ENCODE results near the gene SPINK4.

The SPINK4 gene

DNA sequence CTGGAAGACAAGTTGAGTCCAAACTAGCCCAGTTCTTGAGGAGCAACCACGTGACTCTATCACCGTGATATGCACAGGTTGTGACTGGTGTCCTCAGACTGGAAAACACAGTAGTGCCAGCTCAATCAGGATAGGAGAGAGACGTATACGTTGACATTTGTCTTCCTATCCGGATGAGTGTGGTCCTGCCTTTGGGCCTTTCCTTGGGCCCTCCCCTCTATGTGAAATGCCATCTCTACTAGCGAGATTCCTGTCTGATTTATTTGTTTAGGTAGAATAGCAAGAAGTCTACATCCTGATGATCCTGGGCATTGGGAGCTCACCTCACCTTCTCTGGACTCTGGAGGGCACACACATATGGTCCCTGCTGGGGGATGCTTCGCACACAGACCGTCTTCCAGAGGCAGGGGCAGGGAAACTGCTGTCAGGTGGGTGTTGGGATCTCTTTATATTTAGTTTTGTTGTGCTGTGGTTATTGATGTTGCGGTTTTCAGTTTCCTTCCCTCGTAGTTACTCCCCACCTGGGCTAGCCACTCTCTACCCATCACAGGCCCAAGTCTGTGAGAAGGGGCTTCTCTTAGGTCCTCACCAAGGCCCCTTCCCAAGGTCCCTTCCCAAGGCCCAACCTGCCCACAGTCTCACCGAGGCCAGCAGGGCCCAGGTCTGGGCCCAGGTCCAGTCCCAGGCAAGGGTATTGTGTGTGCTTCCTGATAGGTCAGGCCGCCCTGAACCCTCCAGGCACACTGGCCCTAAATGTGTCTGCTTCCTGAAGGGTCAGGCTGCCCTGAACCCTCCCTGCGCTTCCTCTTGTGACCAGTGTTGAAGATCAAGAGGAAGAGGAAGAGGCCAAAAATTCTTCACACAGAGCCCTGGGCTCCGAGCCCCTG, 19.0 kb upstream of the SPINK4 start:
- no peak overlapping the region for H3K4me3 ChIP-seq (ENCODE audit: low read length)
- H3K4me1 ChIP-seq (ENCODE audit: control insufficient read depth, insufficient read depth, low read length), result peaks cover 9% of the 10 kb centered on the region
- no peak overlapping the region for H3K9ac ChIP-seq (ENCODE audit: low read length)
- no peaks in the 10 kb centered on the region for H3K27me3 ChIP-seq (ENCODE audit: control insufficient read depth, insufficient read depth, low read length)
- H3K36me3 ChIP-seq (ENCODE audit: control insufficient read depth, insufficient read depth, low read length), result no peaks in the 10 kb centered on the region
- H3K9me3 ChIP-seq (ENCODE audit: control insufficient read depth, low read length), result no peaks in the 10 kb centered on the region

DNA sequence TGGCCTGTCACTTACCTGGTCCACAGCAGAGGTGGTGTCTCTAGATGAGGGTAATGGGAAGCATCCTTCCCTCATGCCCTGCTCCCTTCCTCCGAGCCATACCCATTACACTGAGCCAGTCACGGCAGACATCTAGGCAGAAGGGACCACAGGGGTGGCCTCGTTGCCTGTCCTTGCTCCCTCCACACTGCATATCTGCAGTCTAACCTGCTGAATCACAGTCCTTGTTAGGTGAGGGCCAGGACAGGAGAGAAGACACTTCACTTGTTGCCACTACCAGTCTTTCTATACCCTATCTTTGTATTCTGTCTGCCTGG, 18.4 kb upstream of the SPINK4 start:
- no peak overlapping the region for H3K4me3 ChIP-seq (ENCODE audit: low read length)
- H3K9ac ChIP-seq (ENCODE audit: low read length), result no peak overlapping the region
- peaks cover 9% of the 10 kb centered on the region for H3K4me1 ChIP-seq (ENCODE audit: control insufficient read depth, insufficient read depth, low read length)
- no peaks in the 10 kb centered on the region for H3K9me3 ChIP-seq (ENCODE audit: control insufficient read depth, low read length)
- no peaks in the 10 kb centered on the region for H3K36me3 ChIP-seq (ENCODE audit: control insufficient read depth, insufficient read depth, low read length)
- H3K27me3 ChIP-seq (ENCODE audit: control insufficient read depth, insufficient read depth, low read length), result no peaks in the 10 kb centered on the region

DNA sequence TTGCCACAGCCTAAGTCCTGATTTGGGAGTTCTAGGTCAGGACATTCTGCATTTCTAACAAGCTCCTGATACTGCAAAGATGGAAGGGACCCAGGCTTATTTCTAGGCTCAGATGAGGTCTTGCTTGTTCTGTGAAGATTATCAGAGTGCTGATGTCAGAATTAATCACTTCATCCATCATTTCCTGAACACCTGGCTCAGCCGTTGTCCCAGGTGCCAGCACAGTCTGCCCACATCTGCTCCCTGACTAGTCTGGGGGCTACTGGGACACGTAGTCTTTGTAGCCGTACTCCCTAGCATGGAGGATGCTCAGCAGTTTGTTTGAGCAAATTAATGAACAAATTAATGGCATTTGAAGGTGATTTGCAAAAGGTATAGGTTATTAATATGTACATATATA, 17.9 kb upstream of the SPINK4 start:
- H3K36me3 ChIP-seq (ENCODE audit: control insufficient read depth, insufficient read depth, low read length), result no peaks in the 10 kb centered on the region
- H3K27me3 ChIP-seq (ENCODE audit: control insufficient read depth, insufficient read depth, low read length), result no peaks in the 10 kb centered on the region
- no peak overlapping the region for H3K4me3 ChIP-seq (ENCODE audit: low read length)
- no peaks in the 10 kb centered on the region for H3K9me3 ChIP-seq (ENCODE audit: control insufficient read depth, low read length)
- no peak overlapping the region for H3K9ac ChIP-seq (ENCODE audit: low read length)
- peaks cover 9% of the 10 kb centered on the region for H3K4me1 ChIP-seq (ENCODE audit: control insufficient read depth, insufficient read depth, low read length)

GRCh38 chr9:33223696-33224095, 16.3 kb upstream of the SPINK4 start:
- Histone ChIP-seq H3K36me3 (ENCODE audit: control insufficient read depth, insufficient read depth, low read length) (no peaks in the 10 kb centered on the region), H3K9ac (ENCODE audit: low read length) (no peak overlapping the region), H3K4me1 (ENCODE audit: control insufficient read depth, insufficient read depth, low read length) (peaks cover 15% of the 10 kb centered on the region), H3K4me3 (ENCODE audit: low read length) (no peak overlapping the region), H3K27me3 (ENCODE audit: control insufficient read depth, insufficient read depth, low read length) (no peaks in the 10 kb centered on the region), H3K9me3 (ENCODE audit: control insufficient read depth, low read length) (no peaks in the 10 kb centered on the region)

- peaks cover 33% of the 10 kb centered on the region for H3K4me1 ChIP-seq (ENCODE audit: control insufficient read depth, insufficient read depth, low read length)
- no peak overlapping the region for H3K9ac ChIP-seq (ENCODE audit: low read length)
- no peaks in the 10 kb centered on the region for H3K27me3 ChIP-seq (ENCODE audit: control insufficient read depth, insufficient read depth, low read length)
These were observed 14.4 kb upstream of the SPINK4 start for GRCh38 chr9:33225319-33226147.

DNA sequence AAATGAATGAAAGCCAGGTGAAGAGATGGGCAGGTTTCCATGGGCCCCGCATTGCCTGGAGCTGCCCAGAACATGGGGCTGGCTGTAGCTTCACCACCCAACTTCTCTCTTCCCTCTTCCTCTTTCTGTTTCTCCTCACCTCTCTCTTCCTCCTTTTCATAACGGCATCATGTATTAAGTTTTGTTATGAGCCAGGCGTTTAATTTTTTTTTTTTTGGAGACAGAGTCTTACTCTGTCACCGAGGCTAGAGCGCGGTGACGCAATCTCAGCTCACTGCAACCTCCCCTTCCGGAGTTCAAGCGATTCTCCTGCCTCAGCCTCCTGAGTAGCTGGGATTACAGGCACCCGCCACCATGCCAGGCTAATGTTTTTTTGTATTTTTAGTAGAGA, 13.0 kb upstream of the SPINK4 start:
- H3K4me1 ChIP-seq (ENCODE audit: control insufficient read depth, insufficient read depth, low read length), result peaks cover 40% of the 10 kb centered on the region
- H3K27me3 ChIP-seq (ENCODE audit: control insufficient read depth, insufficient read depth, low read length), result no peaks in the 10 kb centered on the region
- H3K36me3 ChIP-seq (ENCODE audit: control insufficient read depth, insufficient read depth, low read length), result no peaks in the 10 kb centered on the region
- H3K9ac ChIP-seq (ENCODE audit: low read length), result no peak overlapping the region
- no peaks in the 10 kb centered on the region for H3K9me3 ChIP-seq (ENCODE audit: control insufficient read depth, low read length)
- H3K4me3 ChIP-seq (ENCODE audit: low read length), result no peak overlapping the region

More at GRCh38 chr9:33225319-33226147, 14.4 kb upstream of the SPINK4 start:
- no peaks in the 10 kb centered on the region for H3K9me3 ChIP-seq (ENCODE audit: control insufficient read depth, low read length)
- H3K4me3 ChIP-seq (ENCODE audit: low read length), result no peak overlapping the region
- no peaks in the 10 kb centered on the region for H3K36me3 ChIP-seq (ENCODE audit: control insufficient read depth, insufficient read depth, low read length)

GRCh38 chr9:33227741-33228140, 12.2 kb upstream of the SPINK4 start:
- Histone ChIP-seq H3K4me3 (ENCODE audit: low read length) (no peak overlapping the region), H3K9ac (ENCODE audit: low read length) (no peak overlapping the region), H3K36me3 (ENCODE audit: control insufficient read depth, insufficient read depth, low read length) (no peaks in the 10 kb centered on the region), H3K27me3 (ENCODE audit: control insufficient read depth, insufficient read depth, low read length) (no peaks in the 10 kb centered on the region), H3K4me1 (ENCODE audit: control insufficient read depth, insufficient read depth, low read length) (peaks cover 46% of the 10 kb centered on the region), H3K9me3 (ENCODE audit: control insufficient read depth, low read length) (no peaks in the 10 kb centered on the region)

- Histone ChIP-seq H3K4me1 (ENCODE audit: control insufficient read depth, insufficient read depth, low read length) (peaks cover 55% of the 10 kb centered on the region), H3K27me3 (ENCODE audit: control insufficient read depth, insufficient read depth, low read length) (no peaks in the 10 kb centered on the region), H3K36me3 (ENCODE audit: control insufficient read depth, insufficient read depth, low read length) (no peaks in the 10 kb centered on the region), H3K9me3 (ENCODE audit: control insufficient read depth, low read length) (no peaks in the 10 kb centered on the region), H3K4me3 (ENCODE audit: low read length) (no peak overlapping the region), H3K9ac (ENCODE audit: low read length) (peak overlapping the region; percentile 64)
These were observed 11.4 kb upstream of the SPINK4 start for GRCh38 chr9:33228606-33229005.

- no peaks in the 10 kb centered on the region for H3K9me3 ChIP-seq (ENCODE audit: control insufficient read depth, low read length)
- no peaks in the 10 kb centered on the region for H3K27me3 ChIP-seq (ENCODE audit: control insufficient read depth, insufficient read depth, low read length)
- peak overlapping the region; percentile 64 for H3K9ac ChIP-seq (ENCODE audit: low read length)
- no peak overlapping the region for H3K4me3 ChIP-seq (ENCODE audit: low read length)
- H3K4me1 ChIP-seq (ENCODE audit: control insufficient read depth, insufficient read depth, low read length), result peaks cover 64% of the 10 kb centered on the region
- H3K36me3 ChIP-seq (ENCODE audit: control insufficient read depth, insufficient read depth, low read length), result no peaks in the 10 kb centered on the region
These were observed 10.4 kb upstream of the SPINK4 start for GRCh38 chr9:33229359-33230114.

DNA sequence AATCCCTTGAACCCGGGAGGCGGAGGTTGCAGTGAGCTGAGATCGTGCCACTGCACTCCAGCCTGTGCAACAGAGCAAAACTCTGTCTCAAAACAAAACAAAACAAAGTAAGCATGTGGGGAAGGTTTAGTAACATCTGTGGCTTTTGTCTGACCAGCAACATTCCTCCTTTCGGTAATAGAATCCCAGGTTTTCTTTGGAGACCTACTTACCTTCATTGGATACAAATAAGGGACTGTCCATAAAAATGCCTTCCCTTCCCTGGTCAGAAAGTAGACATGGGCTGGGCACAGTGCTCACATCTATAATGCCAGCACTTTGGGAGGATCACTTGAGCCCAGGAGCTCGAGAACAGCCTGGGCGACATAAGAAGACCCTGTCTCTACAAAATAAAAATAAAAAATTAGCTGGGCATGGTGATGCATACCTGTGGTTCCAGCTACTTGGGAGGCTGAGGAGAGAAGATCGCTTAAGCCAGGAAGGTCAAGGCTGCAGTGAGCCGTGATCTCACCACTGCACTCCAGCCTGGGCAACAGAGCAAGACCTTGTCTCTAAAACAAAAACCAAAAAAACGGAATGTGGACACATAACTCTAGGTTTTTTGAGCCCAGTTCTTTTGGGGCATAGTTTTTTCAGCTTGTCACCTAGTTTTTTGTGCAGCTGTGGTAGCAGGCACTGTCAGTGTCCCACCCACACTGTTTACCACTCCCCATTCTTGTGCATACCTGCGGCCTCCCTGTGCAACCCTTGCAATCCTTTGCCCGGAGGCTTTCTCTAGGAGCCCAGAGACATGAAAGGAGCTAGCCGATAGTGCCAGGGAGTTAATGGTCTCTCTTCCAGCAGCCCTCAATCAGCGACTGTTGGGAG, 9.0 kb upstream of the SPINK4 start:
- Histone ChIP-seq H3K9ac (ENCODE audit: low read length) (no peak overlapping the region), H3K9me3 (ENCODE audit: control insufficient read depth, low read length) (no peaks in the 10 kb centered on the region), H3K27me3 (ENCODE audit: control insufficient read depth, insufficient read depth, low read length) (no peaks in the 10 kb centered on the region), H3K4me1 (ENCODE audit: control insufficient read depth, insufficient read depth, low read length) (peaks cover 73% of the 10 kb centered on the region), H3K36me3 (ENCODE audit: control insufficient read depth, insufficient read depth, low read length) (no peaks in the 10 kb centered on the region), H3K4me3 (ENCODE audit: low read length) (no peak overlapping the region)

GRCh38 chr9:33231623-33231942, 8.4 kb upstream of the SPINK4 start:
- H3K27me3 ChIP-seq (ENCODE audit: control insufficient read depth, insufficient read depth, low read length), result no peaks in the 10 kb centered on the region
- no peak overlapping the region for H3K9ac ChIP-seq (ENCODE audit: low read length)
- H3K4me3 ChIP-seq (ENCODE audit: low read length), result no peak overlapping the region
- peaks cover 74% of the 10 kb centered on the region for H3K4me1 ChIP-seq (ENCODE audit: control insufficient read depth, insufficient read depth, low read length)
- no peaks in the 10 kb centered on the region for H3K36me3 ChIP-seq (ENCODE audit: control insufficient read depth, insufficient read depth, low read length)
- H3K9me3 ChIP-seq (ENCODE audit: control insufficient read depth, low read length), result no peaks in the 10 kb centered on the region

Measured in mucosa of stomach (tissue), 1 donor.